Subcutaneous adipose tissue (tissue), 4 donors: ENCODE measurements around the gene CEP290. TPM values are rescaled to one million over a fixed set of nuclear protein-coding genes. Genes with fewer than 3 reads are reported as not detected.

Experiments
- CTCF ChIP-seq: fragments of 450-650 bp; IDR thresholded peaks from one replicate; pipeline ENCODE4 v1.5.1; 2016; ENCODE audit warnings: low read depth, mild to moderate bottlenecking, control low read depth, antibody characterized with exemption, moderate library complexity
- total RNA-seq, 4 donors: library from RNA; depleted of rRNA; stranded (reverse); fragments of >200 nt; gene quantifications; one replicate each; pipeline ENCODE4 v1.1.0, GENCODE V29; 2016

Gene CEP290
- total RNA-seq, 4 donors from 2014 or later, result 11.7 to 24.0 (median 16.3) TPM

- no peak for TF ChIP-seq CTCF
Observed at GRCh38 chr12:88044035-88044434, 97.9 kb downstream of the CEP290 start.

GRCh38 chr12:88037770-88038169, 104.1 kb downstream of the CEP290 start:
- TF ChIP-seq CTCF, result no peak

- no peak for TF ChIP-seq CTCF
Observed at GRCh38 chr12:88036353-88036965, 105.4 kb downstream of the CEP290 start.

GRCh38 chr12:88035907-88036289, 106.0 kb downstream of the CEP290 start:
- TF ChIP-seq CTCF, result no peak

- TF ChIP-seq CTCF, result no peak
Observed at GRCh38 chr12:88035271-88035906, 106.5 kb downstream of the CEP290 start.

- no peak for TF ChIP-seq CTCF
Observed at GRCh38 chr12:88029093-88029665, 112.7 kb downstream of the CEP290 start, which contains the start of gene C12orf50. Gene C12orf50 (minus strand): TSS chr12:88029401. CDS start chr12:88026962, 2,439 bp downstream.

- no peak for TF ChIP-seq CTCF
Observed at GRCh38 chr12:88026196-88026595, 115.7 kb downstream of the CEP290 start.
